GM12878 (cell line): Measurements from ENCODE around the gene DMWD. TPM values are rescaled to one million over a fixed set of nuclear protein-coding genes. Genes with fewer than 3 reads are reported as not detected.

Experiments
- ATAC-seq: fragments of 200-7000 bp; cut with Tn5 transposase; 3 replicates; pipeline ENCODE4 v1.9.1; 2020; ENCODE audit warnings: mild to moderate bottlenecking, moderate library complexity
- BruUV-seq: library from RNA; stranded (reverse); fragments of 400-500 nt; replicated peaks from 2 replicates; lab custom pipeline; 2021; lab: Mats Ljungman, UMichigan
- CTCF ChIA-PET: fragments of 300-600 bp; sonication (Branson Sonifier 250); formaldehyde crosslinking; extraction: SDS; loops from one replicate; lab custom pipeline; 2021; ENCODE audit warnings: inconsistent platforms; lab: Yijun Ruan, JAX
- POLR2A ChIA-PET: fragments of 350-600 bp; formaldehyde crosslinking; extraction: SDS; loops from one replicate; lab custom pipeline; 2021; ENCODE audit warnings: inconsistent platforms; lab: Charles Lee
- RAD21 ChIA-PET: fragments of 300-600 bp; sonication (Branson Sonifier 250); formaldehyde crosslinking; loops from one replicate; lab custom pipeline; 2023; ENCODE audit warnings: antibody characterized with exemption; ENCODE audit not compliant: unreplicated experiment; lab: Charles Lee
- SMC1A ChIA-PET: fragments of 300-600 bp; sonication (Branson Sonifier 250); formaldehyde crosslinking; loops from one replicate; lab custom pipeline; 2023; ENCODE audit not compliant: unreplicated experiment, uncharacterized antibody; lab: Charles Lee
- DNase-seq: peaks from one replicate; pipeline ENCODE4 v3.0.0-alpha.2; 2011; ENCODE audit warnings: low read depth, low spot score
- FAIRE-seq: peaks from 3 replicates; lab custom pipeline; 2011; peaks lifted over from hg19 to GRCh38; lab: Jason Lieb, UNC
- H2AFZ ChIP-seq: 2 replicates; pipeline ENCODE4 v1.6.0; 2011; ENCODE audit warnings: low read depth, low read length, control low read depth; ENCODE audit not compliant: control insufficient read depth
- H3K27ac ChIP-seq: 2 replicates; pipeline ENCODE4 v1.5.1; 2011; ENCODE audit warnings: control low read depth; ENCODE audit not compliant: control insufficient read depth, insufficient read depth
- H3K27me3 ChIP-seq, 2 experiments: replicated peaks in 1 of 2; 2 replicates each; pipeline versions ENCODE4 v1.6.0 to v1.6.1; 2011; ENCODE audit warnings: low read length in 1 of 2; ENCODE audit not compliant: control insufficient read depth in 2 of 2, insufficient read depth in 2 of 2
- H3K36me3 ChIP-seq, 2 experiments: 2 replicates each; pipeline ENCODE4 v1.5.1; 2011; ENCODE audit warnings: low read length in 1 of 2; ENCODE audit not compliant: control insufficient read depth in 2 of 2, insufficient read depth in 2 of 2
- H3K4me1 ChIP-seq: 2 replicates; pipeline ENCODE4 v1.6.1; 2011; ENCODE audit warnings: mild to moderate bottlenecking, low read length, moderate library complexity, mixed read lengths; ENCODE audit not compliant: control insufficient read depth, insufficient read depth
- H3K4me2 ChIP-seq: 2 replicates; pipeline ENCODE4 v1.6.0; 2011; ENCODE audit warnings: control low read depth; ENCODE audit not compliant: control insufficient read depth, insufficient read depth
- H3K4me3 ChIP-seq: fragments of 200-600 bp; sonication (generic); 2 replicates; pipeline ENCODE4 v1.5.1; 2016
- H3K79me2 ChIP-seq: 2 replicates; pipeline ENCODE4 v1.6.0; 2011; ENCODE audit warnings: low read length; ENCODE audit not compliant: control insufficient read depth, insufficient read depth
- H3K9ac ChIP-seq: 2 replicates; pipeline ENCODE4 v1.8.0; 2011; ENCODE audit warnings: low read length, control low read depth, mixed read lengths; ENCODE audit not compliant: control insufficient read depth, insufficient read depth
- H3K9me3 ChIP-seq: replicated peaks from 3 replicates; pipeline ENCODE4 v1.5.1; 2011; ENCODE audit warnings: mild to moderate bottlenecking, low read length; ENCODE audit not compliant: control insufficient read depth, insufficient read depth
- H4K20me1 ChIP-seq: 2 replicates; pipeline ENCODE4 v1.6.0; 2011; ENCODE audit not compliant: control insufficient read depth, insufficient read depth
- BRCA1 ChIP-seq: IDR thresholded peaks from 2 replicates; pipeline ENCODE4 v1.6.1; 2011; ENCODE audit warnings: low read depth, low read length, improper control_type of control experiment
- CTCF ChIP-seq, 3 experiments: IDR thresholded peaks in 2 of 3; conservative IDR thresholded peaks in 1 of 3; 2 replicates each; pipeline ENCODE4 v1.5.1; 2011; ENCODE audit warnings: low read depth in 3 of 3, low read length in 3 of 3, mild to moderate bottlenecking in 3 of 3, control low read depth in 2 of 3, moderate library complexity in 2 of 3, inconsistent platforms in 1 of 3, mixed read lengths in 1 of 3; ENCODE audit not compliant: control insufficient read depth in 2 of 3, insufficient read depth in 1 of 3; ENCODE audit errors: extremely low read depth in 1 of 3
- E2F4 ChIP-seq: IDR thresholded peaks from 2 replicates; pipeline ENCODE4 v1.6.1; 2012; ENCODE audit warnings: low read depth, low read length, improper control_type of control experiment
- ESRRA ChIP-seq: IDR thresholded peaks from 2 replicates; pipeline ENCODE4 v1.6.1; 2012; ENCODE audit warnings: mild to moderate bottlenecking, low read length, improper control_type of control experiment
- FOXM1 ChIP-seq: IDR thresholded peaks from 2 replicates; pipeline ENCODE4 v1.6.1; 2012; ENCODE audit warnings: low read depth, mild to moderate bottlenecking, inconsistent platforms, low read length, moderate library complexity
- IKZF1 ChIP-seq: fragments of 450-650 bp; conservative IDR thresholded peaks from 2 replicates; pipeline ENCODE4 v1.6.1; 2017; ENCODE audit warnings: antibody characterized with exemption, mild to moderate bottlenecking
- LARP7 ChIP-seq: fragments of 450-650 bp; IDR thresholded peaks from 2 replicates; pipeline ENCODE4 v1.6.1; 2017; ENCODE audit warnings: mild to moderate bottlenecking
- NR2F1 ChIP-seq: fragments of 450-650 bp; conservative IDR thresholded peaks from 2 replicates; pipeline ENCODE4 v1.6.1; 2017; ENCODE audit warnings: mild to moderate bottlenecking
- PML ChIP-seq: IDR thresholded peaks from 2 replicates; pipeline ENCODE4 v1.6.1; 2012; ENCODE audit warnings: low read length, inconsistent platforms
- RELA ChIP-seq: fragments of 450-650 bp; IDR thresholded peaks from 2 replicates; pipeline ENCODE4 v1.8.0; 2014; ENCODE audit warnings: borderline replicate concordance; ENCODE audit not compliant: partially characterized antibody
- SMARCA5 ChIP-seq: fragments of 450-650 bp; IDR thresholded peaks from 2 replicates; pipeline ENCODE4 v1.6.1; 2017; ENCODE audit warnings: mild to moderate bottlenecking
- SREBF2 ChIP-seq: IDR thresholded peaks from 2 replicates; pipeline ENCODE4 v1.6.1; 2012; ENCODE audit warnings: mild to moderate bottlenecking, low read length
- ZNF274 ChIP-seq: IDR thresholded peaks from one replicate; pipeline ENCODE4 v1.8.0; 2011; ENCODE audit not compliant: insufficient read length, insufficient read depth
- WGBS: methylation state at CpG from one replicate; pipeline ENCODE4 v1.1.6; 2016; ENCODE audit warnings: low lambda C conversion rate; ENCODE audit not compliant: insufficient replicate concordance, insufficient coverage; ENCODE audit errors: missing lambda C conversion rate; 5-methylcytosine and 5-hydroxymethylcytosine counted together
- in situ Hi-C: fragments of 300-500 bp; cut with MboI; formaldehyde crosslinking; loops from 9 replicates; pipeline ENCODE4 v1.14.3; 2018; ENCODE audit warnings: mixed read lengths
- intact Hi-C: fragments of 100-400 bp; cut with micrococcal nuclease; formaldehyde crosslinking; loops from one replicate; pipeline ENCODE4 v1.14.2; 2022; ENCODE audit not compliant: unreplicated experiment
- polyA plus RNA-seq, 11 experiments: library from polyadenylated mRNA; depleted of rRNA in 4 of 11; unstranded in 6 of 11; stranded (reverse) in 5 of 11; fragments of >200 nt; fragmentation: Nextera tagmentation in 4 of 11; fragmentation: Illumina TruSeq in 1 of 11; extraction: Ambion mirVana in 4 of 11; extraction: Trizol in 1 of 11; gene quantifications; 1 replicate in 1 of 11; 2 replicates in 10 of 11; pipeline versions ENCODE4 v1.2.1 to v1.2.3, GENCODE V29; 2011 to 2016; ENCODE audit warnings: inconsistent platforms in 2 of 11, missing spikeins in 2 of 11, low read depth in 1 of 11
- total RNA-seq, 4 experiments: library from RNA; depleted of rRNA in 3 of 4; stranded (reverse); fragments of >200 nt in 3 of 4; fragmentation: Illumina TruSeq in 1 of 4; extraction: Trizol in 1 of 4; gene quantifications; 2 replicates each; pipeline versions ENCODE4 v1.2.1 to v1.2.3, GENCODE V29; 2013 to 2021

The DMWD gene
- total and polyA plus RNA-seq, 10 of the 15 experiments (the other 5 are each of a cell fraction or from before 2014, with no cell fraction given): 3.5 to 56.0 (median 11.6) TPM

GRCh38 chr19:45794627-45795026, 2.0 kb upstream of the DMWD start:
- POLR2A ChIA-PET: interaction anchor here (0.6 to 1.0 kb wide), 3 partner anchors 21 to 87 kb away, joined by 3 read pairs; partner anchors contain the start of gene SIX5
- intact Hi-C loops: no loop called here

More at GRCh38 chr19:45794627-45795026, 2.0 kb upstream of the DMWD start:
- RAD21 ChIA-PET: interaction anchor here (1.5 kb wide), 1 partner anchor 26 kb away, joined by 4 read pairs; the partner anchor contains the start of gene SIX5
- Histone ChIP-seq H3K9me3 (no peaks in the 10 kb centered on the region), H3K27ac (no peak overlapping the region), H2AFZ (no peak overlapping the region), H3K27me3 (no peaks in the 10 kb centered on the region), H3K4me1 (peaks cover 17% of the 10 kb centered on the region), H3K9ac (no peak overlapping the region), H4K20me1 (no peaks in the 10 kb centered on the region), H3K4me2 (no peak overlapping the region), H3K36me3 (peaks cover 0 to under 1% of the 10 kb centered on the region in 2 experiments; a peak in 1 of 4 replicates), H3K79me2 (peaks cover 19% of the 10 kb centered on the region), H3K4me3 (no peak overlapping the region)
- CTCF ChIA-PET: interaction anchor here (0.6 to 2.0 kb wide), 6 partner anchors 12 to 106 kb away, joined by 3 to 14 read pairs (median 4); partner anchors contain the start of genes DMPK, FBXO46 and SIX5
- WGBS: 48% methylated on average over 2 of the region's 2 CpGs
- no TSS peak for BruUV-seq
- DNase-seq (no peak), FAIRE-seq (no peak), ATAC-seq (no peak)
- TF ChIP-seq SMARCA5: no peak
- TF ChIP-seq CTCF (IDR thresholded peaks at IDR 0.05 in 2 of 3, conservative IDR thresholded peaks at IDR 0.05 in 1 of 3; ENCODE audit: control insufficient read depth in 2 of 3, extremely low read depth in 1 of 3, insufficient read depth in 1 of 3, low read depth in 3 of 3, low read length in 3 of 3): no peak
- no peak for TF ChIP-seq LARP7
- no peak for TF ChIP-seq IKZF1
- TF ChIP-seq SREBF2: no peak
- no peak for TF ChIP-seq BRCA1
- TF ChIP-seq NR2F1: no peak
- TF ChIP-seq FOXM1: no peak
- TF ChIP-seq RELA: no peak
- no peak for TF ChIP-seq E2F4
- no peak for TF ChIP-seq ESRRA
- no peak for TF ChIP-seq ZNF274
- TF ChIP-seq PML: no peak
- SMC1A ChIA-PET: interaction anchor here (0.9 kb wide), 1 partner anchor 25 kb away, joined by 3 read pairs; no protein-coding TSS in a partner anchor
- in situ Hi-C loops: no loop called here
